Fibroblast of mammary gland (primary cell): ENCODE measurements around the gene SUSD1.

Experiments
- DNase-seq: peaks from one replicate; pipeline ENCODE4 v3.0.0-alpha.2; 2010; ENCODE audit warnings: low read depth
- H3K4me3 ChIP-seq: 2 replicates; pipeline ENCODE4 v1.5.1; 2011; ENCODE audit warnings: low read depth, mild to moderate bottlenecking, low read length, moderate library complexity; ENCODE audit not compliant: control insufficient read depth
- CTCF ChIP-seq: conservative IDR thresholded peaks from 2 replicates; pipeline ENCODE4 v1.5.1; 2011; ENCODE audit warnings: low read depth, low read length, inconsistent platforms; ENCODE audit not compliant: control insufficient read depth, insufficient read depth

The SUSD1 gene

GRCh38 chr9:112110094-112110776 is 64.9 kb downstream of the SUSD1 start:
- no peak for TF ChIP-seq CTCF

GRCh38 chr9:112104901-112105300 is 70.2 kb downstream of the SUSD1 start:
- no peak for DNase-seq
- no peak overlapping the region for H3K4me3 ChIP-seq
- no peak for TF ChIP-seq CTCF

More at GRCh38 chr9:112110094-112110776, 64.9 kb downstream of the SUSD1 start:
- H3K4me3 ChIP-seq, result no peak overlapping the region
- no peak for DNase-seq

- no peak for TF ChIP-seq CTCF
- no peak overlapping the region for H3K4me3 ChIP-seq
Observed at GRCh38 chr9:112104401-112104800, 70.7 kb downstream of the SUSD1 start.

GRCh38 chr9:112103405-112103804 is 71.7 kb downstream of the SUSD1 start:
- no peak for DNase-seq
- no peak for TF ChIP-seq CTCF
- no peak overlapping the region for H3K4me3 ChIP-seq

More at GRCh38 chr9:112104401-112104800, 70.7 kb downstream of the SUSD1 start:
- DNase-seq, result no peak

- DNase-seq, result peak; percentile 76
- no peak overlapping the region for H3K4me3 ChIP-seq
- TF ChIP-seq CTCF, result peak; percentile 97
Observed at GRCh38 chr9:112097712-112098688, 77.1 kb downstream of the SUSD1 start.

GRCh38 chr9:112094948-112095681 is 80.0 kb downstream of the SUSD1 start:
- no peak overlapping the region for H3K4me3 ChIP-seq
- no peak for TF ChIP-seq CTCF
- no peak for DNase-seq
